ENCODE data around the gene MESD. TPM values are rescaled to one million over a fixed set of nuclear protein-coding genes. Genes with fewer than 3 reads are reported as not detected.

The MESD gene
- total RNA-seq, 6 experiments from 2014 or later, result 10.8 to 16.7 (median 14.6) TPM

DNA sequence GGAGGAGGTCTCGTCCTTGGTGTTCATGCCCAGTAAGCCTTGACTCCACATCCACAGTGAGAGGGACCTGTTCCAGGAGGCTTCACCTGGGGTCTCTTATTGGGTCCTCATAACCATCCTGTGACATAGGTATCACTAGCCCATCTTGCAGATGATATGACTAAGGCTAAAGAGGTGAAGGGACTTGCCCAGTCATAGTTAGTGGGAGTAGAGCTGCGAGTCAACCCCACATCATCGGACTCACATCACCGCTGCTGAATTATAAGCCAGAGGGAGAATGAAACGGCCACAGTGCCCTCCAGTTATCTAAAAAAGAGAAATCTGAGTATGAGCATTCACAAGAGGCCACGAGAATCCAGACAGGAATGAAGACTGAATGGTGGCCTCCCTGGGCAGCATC is 66.0 kb downstream of the MESD start:
- Histone ChIP-seq H3K36me3 (no peaks in the 10 kb centered on the region), H3K27me3 (no peaks in the 10 kb centered on the region), H3K4me3 (no peak overlapping the region), H3K9me3 (no peaks in the 10 kb centered on the region), H3K4me1 (no peaks in the 10 kb centered on the region), H3K27ac (no peak overlapping the region)
- ATAC-seq (no peak), DNase-seq (no peak)
- TF ChIP-seq, protein P1, sequence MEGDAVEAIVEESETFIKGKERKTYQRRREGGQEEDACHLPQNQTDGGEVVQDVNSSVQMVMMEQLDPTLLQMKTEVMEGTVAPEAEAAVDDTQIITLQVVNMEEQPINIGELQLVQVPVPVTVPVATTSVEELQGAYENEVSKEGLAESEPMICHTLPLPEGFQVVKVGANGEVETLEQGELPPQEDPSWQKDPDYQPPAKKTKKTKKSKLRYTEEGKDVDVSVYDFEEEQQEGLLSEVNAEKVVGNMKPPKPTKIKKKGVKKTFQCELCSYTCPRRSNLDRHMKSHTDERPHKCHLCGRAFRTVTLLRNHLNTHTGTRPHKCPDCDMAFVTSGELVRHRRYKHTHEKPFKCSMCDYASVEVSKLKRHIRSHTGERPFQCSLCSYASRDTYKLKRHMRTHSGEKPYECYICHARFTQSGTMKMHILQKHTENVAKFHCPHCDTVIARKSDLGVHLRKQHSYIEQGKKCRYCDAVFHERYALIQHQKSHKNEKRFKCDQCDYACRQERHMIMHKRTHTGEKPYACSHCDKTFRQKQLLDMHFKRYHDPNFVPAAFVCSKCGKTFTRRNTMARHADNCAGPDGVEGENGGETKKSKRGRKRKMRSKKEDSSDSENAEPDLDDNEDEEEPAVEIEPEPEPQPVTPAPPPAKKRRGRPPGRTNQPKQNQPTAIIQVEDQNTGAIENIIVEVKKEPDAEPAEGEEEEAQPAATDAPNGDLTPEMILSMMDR (IDR thresholded peaks at IDR 0.05), result no peak
- no peak for TF ChIP-seq POLR2A (IDR thresholded peaks at IDR 0.05)
- intact Hi-C loops (cut with DNase I), result no loop called here
- WGBS (ENCODE audit: insufficient coverage, low coverage, low lambda C conversion rate, missing lambda C conversion rate), result 96% methylated on average over 4 of the region's 6 CpGs

DNA sequence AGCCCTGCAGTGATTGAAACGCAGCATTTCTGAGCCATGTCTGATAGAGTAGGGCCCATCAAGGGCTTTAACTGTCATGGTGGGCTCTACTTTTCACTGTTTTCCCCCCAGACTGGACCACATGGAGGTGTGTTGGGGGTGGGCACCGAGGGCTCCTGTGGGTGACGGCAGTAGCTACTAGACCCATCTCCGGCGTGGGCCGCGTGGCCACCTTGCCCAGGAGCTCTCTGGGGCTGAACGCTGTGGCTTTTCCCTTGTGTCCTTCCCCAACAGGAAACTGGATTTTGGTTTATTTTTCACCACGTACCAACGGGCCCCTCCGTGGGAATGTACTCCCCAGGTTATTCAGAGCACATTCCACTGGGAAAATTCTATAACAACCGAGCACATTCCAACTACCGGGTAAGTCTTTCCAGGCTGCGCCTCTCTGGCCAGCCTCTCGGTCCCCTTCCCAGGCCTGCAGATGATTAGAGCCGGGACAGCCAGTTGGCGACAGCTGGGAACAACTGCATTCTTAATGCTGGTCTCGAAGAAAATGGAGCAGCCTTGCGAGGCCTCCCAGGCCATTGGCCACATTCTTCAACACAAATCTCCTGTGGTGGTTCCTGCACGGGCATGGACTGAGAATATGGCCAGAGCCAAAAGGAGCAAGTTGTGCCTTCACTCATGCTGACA is 67.7 kb downstream of the MESD start:
- no peaks in the 10 kb centered on the region for H3K4me1 ChIP-seq
- no peak overlapping the region for H3K4me3 ChIP-seq
- H3K9me3 ChIP-seq, result no peaks in the 10 kb centered on the region
- H3K27ac ChIP-seq, result no peak overlapping the region
- WGBS (ENCODE audit: insufficient coverage, low coverage, low lambda C conversion rate, missing lambda C conversion rate), result 96% methylated on average over 9 of the region's 20 CpGs
- ATAC-seq (no peak), DNase-seq (no peak)
- H3K27me3 ChIP-seq, result no peaks in the 10 kb centered on the region
- H3K36me3 ChIP-seq, result no peaks in the 10 kb centered on the region
- no peak for TF ChIP-seq POLR2A (IDR thresholded peaks at IDR 0.05)
- TF ChIP-seq, protein P1 (IDR thresholded peaks at IDR 0.05), result no peak
- intact Hi-C loops (cut with DNase I), result no loop called here

DNA sequence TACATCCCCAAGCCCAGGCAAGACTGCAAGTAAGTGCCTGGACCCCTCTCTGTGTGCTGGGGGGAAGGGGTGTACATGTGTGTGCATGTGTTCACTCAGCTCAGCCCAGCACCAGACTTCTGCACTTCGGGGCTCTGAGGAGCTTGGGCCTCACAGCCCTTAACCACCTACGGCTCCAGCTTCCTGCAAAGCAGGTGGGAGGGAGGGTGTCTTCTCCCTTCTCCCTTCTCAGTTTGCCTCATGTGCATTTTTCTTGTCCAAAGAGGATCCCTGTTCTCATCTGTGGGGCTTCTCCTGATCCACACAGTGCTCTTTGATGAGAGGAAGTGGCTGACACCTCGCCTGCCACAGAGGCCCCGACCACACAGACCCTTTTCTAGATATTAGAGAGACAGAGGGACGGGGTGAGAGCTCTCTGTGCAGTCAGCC is 69.3 kb downstream of the MESD start:
- Histone ChIP-seq H3K4me3 (no peak overlapping the region), H3K36me3 (no peaks in the 10 kb centered on the region), H3K27ac (no peak overlapping the region), H3K4me1 (no peaks in the 10 kb centered on the region), H3K9me3 (no peaks in the 10 kb centered on the region), H3K27me3 (no peaks in the 10 kb centered on the region)
- WGBS (ENCODE audit: insufficient coverage, low coverage, low lambda C conversion rate, missing lambda C conversion rate), result 54% methylated on average over 4 of the region's 5 CpGs
- ATAC-seq (no peak), DNase-seq (no peak)
- no peak for TF ChIP-seq POLR2A (IDR thresholded peaks at IDR 0.05)
- TF ChIP-seq, protein P1 (IDR thresholded peaks at IDR 0.05), result no peak
- intact Hi-C loops (cut with DNase I), result no loop called here

DNA sequence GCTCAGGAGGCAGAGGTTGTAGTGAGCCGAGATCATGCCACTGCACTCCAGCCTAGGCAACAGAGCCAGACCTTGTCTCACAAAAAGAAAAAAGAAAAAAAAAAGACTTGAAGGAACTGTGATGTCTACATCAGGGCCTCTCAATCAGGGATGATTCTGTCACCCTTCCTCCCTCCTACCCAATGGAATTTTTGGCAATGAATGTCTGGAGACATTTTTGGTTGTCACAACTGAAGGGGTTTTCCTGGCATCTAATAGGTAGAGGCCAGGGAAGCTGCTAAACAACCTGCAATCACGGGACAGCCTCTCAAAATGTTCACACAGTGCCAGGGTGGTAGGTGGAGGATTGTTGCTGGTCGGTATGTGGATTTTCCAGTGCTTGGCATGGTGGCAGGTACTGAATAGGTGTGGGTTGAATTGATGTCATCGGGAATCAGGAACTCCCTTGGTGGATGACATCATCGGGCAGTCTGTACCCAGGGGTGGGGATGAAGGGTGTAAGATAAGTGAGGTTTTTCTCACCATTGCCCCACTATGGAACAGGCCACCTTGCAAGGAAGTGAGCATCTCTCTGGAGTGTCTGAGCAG is 71.3 kb downstream of the MESD start:
- intact Hi-C loops (cut with DNase I), result no loop called here
- TF ChIP-seq, protein P1 (IDR thresholded peaks at IDR 0.05), result no peak
- TF ChIP-seq POLR2A (IDR thresholded peaks at IDR 0.05), result no peak
- no peak overlapping the region for H3K4me3 ChIP-seq
- H3K27me3 ChIP-seq, result no peaks in the 10 kb centered on the region
- ATAC-seq (no peak), DNase-seq (no peak)
- H3K4me1 ChIP-seq, result no peaks in the 10 kb centered on the region
- no peaks in the 10 kb centered on the region for H3K9me3 ChIP-seq
- H3K27ac ChIP-seq, result no peak overlapping the region
- no peaks in the 10 kb centered on the region for H3K36me3 ChIP-seq
- 100% methylated on average over 2 of the region's 5 CpGs for WGBS (ENCODE audit: insufficient coverage, low coverage, low lambda C conversion rate, missing lambda C conversion rate)

All from right lobe of liver (tissue), 6 donors.